GM12878 (cell line): Measurements from ENCODE around the gene DCUN1D3. TPM values are rescaled to one million over a fixed set of nuclear protein-coding genes. Genes with fewer than 3 reads are reported as not detected.

ENCODE experiments used
- BACH1 ChIP-seq: fragments of 450-650 bp; IDR thresholded peaks from 2 replicates; pipeline ENCODE4 v1.6.1; 2017; ENCODE audit warnings: mild to moderate bottlenecking, borderline replicate concordance
- CBFB ChIP-seq: IDR thresholded peaks from 2 replicates; pipeline ENCODE4 v1.6.1; 2016; ENCODE audit warnings: antibody characterized with exemption, low read depth
- CEBPB ChIP-seq, 2 experiments: fragments of 150-350 bp in 1 of 2; IDR thresholded peaks; 2 replicates each; pipeline ENCODE4 v1.6.1; 2012 to 2014; ENCODE audit warnings: low read depth in 2 of 2, low read length in 2 of 2, borderline replicate concordance in 1 of 2, inconsistent platforms in 1 of 2
- CHD1 ChIP-seq: IDR thresholded peaks from 2 replicates; pipeline ENCODE4 v1.6.1; 2012; ENCODE audit warnings: low read depth, low read length, improper control_type of control experiment
- CREM ChIP-seq: IDR thresholded peaks from 2 replicates; pipeline ENCODE4 v1.6.1; 2014; ENCODE audit warnings: antibody characterized with exemption, low read depth
- FOXK2 ChIP-seq: fragments of 450-650 bp; IDR thresholded peaks from 2 replicates; pipeline ENCODE4 v1.6.1; 2017; ENCODE audit warnings: mild to moderate bottlenecking, moderate library complexity
- HDAC6 ChIP-seq: fragments of 200-600 bp; sonication (generic); IDR thresholded peaks from one replicate; pipeline ENCODE4 v1.8.0; 2017; ENCODE audit warnings: antibody characterized with exemption; ENCODE audit not compliant: unreplicated experiment
- JUND ChIP-seq: IDR thresholded peaks from 2 replicates; pipeline ENCODE4 v1.6.1; 2012; ENCODE audit warnings: low read depth, mild to moderate bottlenecking, low read length, improper control_type of control experiment, moderate library complexity
- NBN ChIP-seq: fragments of 450-650 bp; IDR thresholded peaks from 2 replicates; pipeline ENCODE4 v1.6.1; 2016
- NFYB ChIP-seq: IDR thresholded peaks from 2 replicates; pipeline ENCODE4 v1.6.1; 2011; ENCODE audit warnings: low read depth, mild to moderate bottlenecking, low read length, improper control_type of control experiment, moderate library complexity; ENCODE audit not compliant: insufficient read depth
- NRF1 ChIP-seq: conservative IDR thresholded peaks from 2 replicates; pipeline ENCODE4 v1.6.1; 2011; ENCODE audit warnings: mild to moderate bottlenecking, low read depth, low read length, improper control_type of control experiment
- PAX8 ChIP-seq: fragments of 450-650 bp; IDR thresholded peaks from 2 replicates; pipeline ENCODE4 v1.6.1; 2017; ENCODE audit warnings: mild to moderate bottlenecking, moderate library complexity
- SMAD1 ChIP-seq: fragments of 450-650 bp; IDR thresholded peaks from 2 replicates; pipeline ENCODE4 v1.6.1; 2018; ENCODE audit warnings: mild to moderate bottlenecking, low read depth; ENCODE audit not compliant: partially characterized antibody
- SMARCA5 ChIP-seq: fragments of 450-650 bp; IDR thresholded peaks from 2 replicates; pipeline ENCODE4 v1.6.1; 2017; ENCODE audit warnings: mild to moderate bottlenecking
- SREBF2 ChIP-seq: IDR thresholded peaks from 2 replicates; pipeline ENCODE4 v1.6.1; 2012; ENCODE audit warnings: mild to moderate bottlenecking, low read length
- WRNIP1 ChIP-seq: IDR thresholded peaks from 2 replicates; pipeline ENCODE4 v1.6.1; 2011; ENCODE audit warnings: low read depth, low read length, improper control_type of control experiment, borderline replicate concordance
- YY1 ChIP-seq: IDR thresholded peaks from 2 replicates; pipeline ENCODE4 v1.6.1; 2011; ENCODE audit warnings: low read depth, mild to moderate bottlenecking, low read length
- ZBED1 ChIP-seq: IDR thresholded peaks from 2 replicates; pipeline ENCODE4 v1.6.1; 2016; ENCODE audit warnings: borderline replicate concordance
- ZNF217 ChIP-seq: fragments of 450-650 bp; IDR thresholded peaks from 2 replicates; pipeline ENCODE4 v1.6.1; 2017; ENCODE audit warnings: antibody characterized with exemption, mild to moderate bottlenecking
- polyA plus RNA-seq, 11 experiments: library from polyadenylated mRNA; depleted of rRNA in 4 of 11; unstranded in 6 of 11; stranded (reverse) in 5 of 11; fragments of >200 nt; fragmentation: Nextera tagmentation in 4 of 11; fragmentation: Illumina TruSeq in 1 of 11; extraction: Ambion mirVana in 4 of 11; extraction: Trizol in 1 of 11; gene quantifications; 1 replicate in 1 of 11; 2 replicates in 10 of 11; pipeline versions ENCODE4 v1.2.1 to v1.2.3, GENCODE V29; 2011 to 2016; ENCODE audit warnings: inconsistent platforms in 2 of 11, missing spikeins in 2 of 11, low read depth in 1 of 11
- total RNA-seq, 4 experiments: library from RNA; depleted of rRNA in 3 of 4; stranded (reverse); fragments of >200 nt in 3 of 4; fragmentation: Illumina TruSeq in 1 of 4; extraction: Trizol in 1 of 4; gene quantifications; 2 replicates each; pipeline versions ENCODE4 v1.2.1 to v1.2.3, GENCODE V29; 2013 to 2021
- TF ChIP-seq, protein P1 (sequence below): fragments of 450-650 bp; formaldehyde crosslinking; IDR thresholded peaks from 2 replicates; pipeline ENCODE4 v1.4.0; 2022; ENCODE audit warnings: mild to moderate bottlenecking, moderate library complexity
- TF ChIP-seq, protein P2 (sequence below): IDR thresholded peaks from 2 replicates; pipeline ENCODE4 v1.6.1; 2011; ENCODE audit warnings: borderline replicate concordance, low read depth, mild to moderate bottlenecking, moderate library complexity, low read length; ENCODE audit not compliant: insufficient read depth, poor library complexity, severe bottlenecking
- TF ChIP-seq, protein P3 (sequence below): fragments of 450-650 bp; IDR thresholded peaks from 2 replicates; pipeline ENCODE4 v1.6.1; 2014; ENCODE audit warnings: mild to moderate bottlenecking
- TF ChIP-seq, protein P4 (sequence below): fragments of 450-650 bp; IDR thresholded peaks from 2 replicates; pipeline ENCODE4 v1.6.1; 2017; ENCODE audit warnings: mild to moderate bottlenecking

The DCUN1D3 gene
- total and polyA plus RNA-seq, 10 of the 15 experiments (the other 5 are each of a cell fraction or from before 2014, with no cell fraction given), result 0.47 to 4.5 (median 1.9) TPM

DNA sequence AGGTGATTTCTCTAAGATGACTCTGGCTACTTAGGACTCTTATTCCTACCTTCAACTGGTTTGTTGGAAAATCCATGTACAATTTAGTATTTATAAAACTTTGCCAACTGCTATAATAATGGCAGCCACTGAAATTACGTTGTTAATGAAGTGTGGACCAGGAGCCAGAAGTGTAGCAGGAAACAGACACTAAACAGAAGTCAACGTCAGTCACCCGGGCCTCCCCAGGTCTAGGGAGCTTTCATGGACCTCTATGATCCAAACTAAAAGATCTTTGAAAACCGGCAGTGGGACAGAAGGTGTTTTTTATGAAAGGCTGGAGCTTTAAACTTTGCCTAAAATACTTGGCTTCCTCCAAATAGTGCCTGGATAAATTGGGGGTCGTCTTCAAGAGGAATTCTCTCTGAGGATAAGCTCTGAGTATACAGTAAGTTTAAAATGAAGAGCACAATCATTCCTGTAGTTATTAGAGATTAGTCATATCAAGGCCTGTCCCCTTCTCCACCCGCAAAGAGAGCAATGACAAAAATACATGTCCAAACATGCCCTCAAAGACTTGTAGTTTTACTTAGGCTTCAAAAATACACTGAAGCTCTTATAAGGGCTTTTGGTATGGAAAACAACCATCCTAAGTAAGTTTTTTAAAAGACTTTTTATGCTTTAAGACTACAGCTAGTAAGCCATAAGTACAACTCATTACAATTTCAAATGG lies 34.6 kb downstream of the DCUN1D3 start (continued):
- TF ChIP-seq SREBF2 (no peak), ZNF217 (no peak), CHD1 (peak; percentile 92; the same call in 1 of the 2 replicates), SMAD1 (no peak), FOXK2 (no peak), JUND (peak; percentile 72), PAX8 (no peak), NBN (no peak), SMARCA5 (no peak), BACH1 (peak; percentile 46; the same call in 1 of the 2 replicates), CEBPB (IDR thresholded peaks at IDR 0.05; ENCODE audit: borderline replicate concordance in 1 of 2, low read depth in 2 of 2, low read length in 2 of 2) (peak in 1 of 2 experiments; percentile 29; a peak in 1 of 4 replicates), NFYB (no peak), ZBED1 (no peak), WRNIP1 (no peak), CREM (peak; percentile 83), YY1 (peak; percentile 52), CBFB (0 out of 2 replicates have a peak, but pooled peaks have one; percentile 38), NRF1 (no peak), HDAC6 (no peak)
- TF ChIP-seq, protein P1, sequence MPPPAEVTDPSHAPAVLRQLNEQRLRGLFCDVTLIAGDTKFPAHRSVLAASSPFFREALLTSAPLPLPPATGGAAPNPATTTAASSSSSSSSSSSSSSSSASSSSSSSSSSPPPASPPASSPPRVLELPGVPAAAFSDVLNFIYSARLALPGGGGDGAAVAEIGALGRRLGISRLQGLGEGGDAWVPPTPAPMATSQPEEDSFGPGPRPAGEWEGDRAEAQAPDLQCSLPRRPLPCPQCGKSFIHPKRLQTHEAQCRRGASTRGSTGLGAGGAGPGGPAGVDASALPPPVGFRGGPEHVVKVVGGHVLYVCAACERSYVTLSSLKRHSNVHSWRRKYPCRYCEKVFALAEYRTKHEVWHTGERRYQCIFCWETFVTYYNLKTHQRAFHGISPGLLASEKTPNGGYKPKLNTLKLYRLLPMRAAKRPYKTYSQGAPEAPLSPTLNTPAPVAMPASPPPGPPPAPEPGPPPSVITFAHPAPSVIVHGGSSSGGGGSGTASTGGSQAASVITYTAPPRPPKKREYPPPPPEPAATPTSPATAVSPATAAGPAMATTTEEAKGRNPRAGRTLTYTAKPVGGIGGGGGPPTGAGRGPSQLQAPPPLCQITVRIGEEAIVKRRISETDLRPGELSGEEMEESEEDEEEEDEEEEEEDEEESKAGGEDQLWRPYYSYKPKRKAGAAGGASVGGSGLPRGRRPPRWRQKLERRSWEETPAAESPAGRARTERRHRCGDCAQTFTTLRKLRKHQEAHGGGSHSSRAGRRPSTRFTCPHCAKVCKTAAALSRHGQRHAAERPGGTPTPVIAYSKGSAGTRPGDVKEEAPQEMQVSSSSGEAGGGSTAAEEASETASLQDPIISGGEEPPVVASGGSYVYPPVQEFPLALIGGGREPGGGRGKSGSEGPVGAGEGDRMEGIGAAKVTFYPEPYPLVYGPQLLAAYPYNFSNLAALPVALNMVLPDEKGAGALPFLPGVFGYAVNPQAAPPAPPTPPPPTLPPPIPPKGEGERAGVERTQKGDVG, result no peak
- TF ChIP-seq, protein P2, sequence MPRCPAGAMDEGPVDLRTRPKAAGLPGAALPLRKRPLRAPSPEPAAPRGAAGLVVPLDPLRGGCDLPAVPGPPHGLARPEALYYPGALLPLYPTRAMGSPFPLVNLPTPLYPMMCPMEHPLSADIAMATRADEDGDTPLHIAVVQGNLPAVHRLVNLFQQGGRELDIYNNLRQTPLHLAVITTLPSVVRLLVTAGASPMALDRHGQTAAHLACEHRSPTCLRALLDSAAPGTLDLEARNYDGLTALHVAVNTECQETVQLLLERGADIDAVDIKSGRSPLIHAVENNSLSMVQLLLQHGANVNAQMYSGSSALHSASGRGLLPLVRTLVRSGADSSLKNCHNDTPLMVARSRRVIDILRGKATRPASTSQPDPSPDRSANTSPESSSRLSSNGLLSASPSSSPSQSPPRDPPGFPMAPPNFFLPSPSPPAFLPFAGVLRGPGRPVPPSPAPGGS, result peak; percentile 59
- TF ChIP-seq, protein P3, sequence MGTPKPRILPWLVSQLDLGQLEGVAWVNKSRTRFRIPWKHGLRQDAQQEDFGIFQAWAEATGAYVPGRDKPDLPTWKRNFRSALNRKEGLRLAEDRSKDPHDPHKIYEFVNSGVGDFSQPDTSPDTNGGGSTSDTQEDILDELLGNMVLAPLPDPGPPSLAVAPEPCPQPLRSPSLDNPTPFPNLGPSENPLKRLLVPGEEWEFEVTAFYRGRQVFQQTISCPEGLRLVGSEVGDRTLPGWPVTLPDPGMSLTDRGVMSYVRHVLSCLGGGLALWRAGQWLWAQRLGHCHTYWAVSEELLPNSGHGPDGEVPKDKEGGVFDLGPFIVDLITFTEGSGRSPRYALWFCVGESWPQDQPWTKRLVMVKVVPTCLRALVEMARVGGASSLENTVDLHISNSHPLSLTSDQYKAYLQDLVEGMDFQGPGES, result no peak
- TF ChIP-seq, protein P4, sequence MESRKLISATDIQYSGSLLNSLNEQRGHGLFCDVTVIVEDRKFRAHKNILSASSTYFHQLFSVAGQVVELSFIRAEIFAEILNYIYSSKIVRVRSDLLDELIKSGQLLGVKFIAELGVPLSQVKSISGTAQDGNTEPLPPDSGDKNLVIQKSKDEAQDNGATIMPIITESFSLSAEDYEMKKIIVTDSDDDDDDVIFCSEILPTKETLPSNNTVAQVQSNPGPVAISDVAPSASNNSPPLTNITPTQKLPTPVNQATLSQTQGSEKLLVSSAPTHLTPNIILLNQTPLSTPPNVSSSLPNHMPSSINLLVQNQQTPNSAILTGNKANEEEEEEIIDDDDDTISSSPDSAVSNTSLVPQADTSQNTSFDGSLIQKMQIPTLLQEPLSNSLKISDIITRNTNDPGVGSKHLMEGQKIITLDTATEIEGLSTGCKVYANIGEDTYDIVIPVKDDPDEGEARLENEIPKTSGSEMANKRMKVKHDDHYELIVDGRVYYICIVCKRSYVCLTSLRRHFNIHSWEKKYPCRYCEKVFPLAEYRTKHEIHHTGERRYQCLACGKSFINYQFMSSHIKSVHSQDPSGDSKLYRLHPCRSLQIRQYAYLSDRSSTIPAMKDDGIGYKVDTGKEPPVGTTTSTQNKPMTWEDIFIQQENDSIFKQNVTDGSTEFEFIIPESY, result no peak
